Right lobe of liver (tissue), 4 donors: ENCODE data around the gene ITFG2.

Experiments
- POLR2A ChIP-seq: fragments of 450-650 bp; IDR thresholded peaks from one replicate; pipeline ENCODE4 v1.6.1; 2017; ENCODE audit warnings: antibody characterized with exemption, mild to moderate bottlenecking
- TF ChIP-seq, protein P1 (sequence below), 4 donors: fragments of 200-600 bp in 3 of 4; fragments of 450-650 bp in 1 of 4; IDR thresholded peaks; one replicate each; pipeline versions ENCODE4 v1.5.1 to v1.8.0; 2016 to 2022; ENCODE audit warnings: antibody characterized with exemption in 4 of 4, mild to moderate bottlenecking in 2 of 4
- donor health status: DM: no; HTN: no; CAD: no.
- donor health status: DM: no; HTN: no; CAD: no.
- donor health status: DM: no; HTN: yes; CAD: no.

DNA sequence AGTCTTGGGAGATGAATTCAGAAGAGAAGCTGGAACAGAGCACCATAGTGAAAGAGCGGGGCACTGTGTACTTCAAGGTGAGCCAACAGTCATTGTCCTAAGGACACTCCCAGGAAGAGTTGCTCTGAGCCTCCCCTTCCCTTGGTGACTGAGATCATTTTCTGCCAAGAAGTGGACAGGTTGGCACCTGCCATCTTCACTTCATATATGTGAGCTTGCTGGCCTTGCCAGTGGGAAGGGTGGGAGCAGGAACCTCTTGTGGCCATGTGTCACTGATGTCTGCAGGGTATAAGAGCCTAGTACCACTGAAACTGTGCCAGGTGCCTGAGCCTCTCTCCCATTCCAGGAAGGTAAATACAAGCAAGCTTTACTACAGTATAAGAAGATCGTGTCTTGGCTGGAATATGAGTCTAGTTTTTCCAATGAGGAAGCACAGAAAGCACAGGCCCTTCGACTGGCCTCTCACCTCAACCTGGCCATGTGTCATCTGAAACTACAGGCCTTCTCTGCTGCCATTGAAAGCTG lies 12.4 kb upstream of the ITFG2 start:
- TF ChIP-seq, protein P1, sequence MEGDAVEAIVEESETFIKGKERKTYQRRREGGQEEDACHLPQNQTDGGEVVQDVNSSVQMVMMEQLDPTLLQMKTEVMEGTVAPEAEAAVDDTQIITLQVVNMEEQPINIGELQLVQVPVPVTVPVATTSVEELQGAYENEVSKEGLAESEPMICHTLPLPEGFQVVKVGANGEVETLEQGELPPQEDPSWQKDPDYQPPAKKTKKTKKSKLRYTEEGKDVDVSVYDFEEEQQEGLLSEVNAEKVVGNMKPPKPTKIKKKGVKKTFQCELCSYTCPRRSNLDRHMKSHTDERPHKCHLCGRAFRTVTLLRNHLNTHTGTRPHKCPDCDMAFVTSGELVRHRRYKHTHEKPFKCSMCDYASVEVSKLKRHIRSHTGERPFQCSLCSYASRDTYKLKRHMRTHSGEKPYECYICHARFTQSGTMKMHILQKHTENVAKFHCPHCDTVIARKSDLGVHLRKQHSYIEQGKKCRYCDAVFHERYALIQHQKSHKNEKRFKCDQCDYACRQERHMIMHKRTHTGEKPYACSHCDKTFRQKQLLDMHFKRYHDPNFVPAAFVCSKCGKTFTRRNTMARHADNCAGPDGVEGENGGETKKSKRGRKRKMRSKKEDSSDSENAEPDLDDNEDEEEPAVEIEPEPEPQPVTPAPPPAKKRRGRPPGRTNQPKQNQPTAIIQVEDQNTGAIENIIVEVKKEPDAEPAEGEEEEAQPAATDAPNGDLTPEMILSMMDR (IDR thresholded peaks at IDR 0.05): no peak
- no peak for TF ChIP-seq POLR2A
